Ovary (tissue), 3 donors: Measurements from ENCODE around the gene LUC7L3.

Source experiments
- CTCF ChIP-seq, 3 donors: fragments of 450-650 bp in 2 of 3; fragments of 200-600 bp in 1 of 3; IDR thresholded peaks; one replicate each; pipeline versions ENCODE4 v1.5.1 to v1.8.0; 2016 to 2022; ENCODE audit warnings: antibody characterized with exemption in 3 of 3, mild to moderate bottlenecking in 1 of 3
- EP300 ChIP-seq: sonication (generic); formaldehyde crosslinking; IDR thresholded peaks from one replicate; pipeline ENCODE4 v1.6.1; 2017; ENCODE audit warnings: antibody characterized with exemption
- POLR2A ChIP-seq: fragments of 450-650 bp; IDR thresholded peaks from one replicate; pipeline ENCODE4 v1.6.1; 2017; ENCODE audit warnings: antibody characterized with exemption, mild to moderate bottlenecking, moderate library complexity
- donor health status: DM: no; HTN: no; CAD: no.

GRCh38 chr17:50685691-50686493 is 33.5 kb upstream of the LUC7L3 start:
- TF ChIP-seq CTCF (IDR thresholded peaks at IDR 0.05) (no peak), POLR2A (no peak), EP300 (no peak)
